Measurements from ENCODE around the gene HS3ST3B1. TPM values are rescaled to one million over a fixed set of nuclear protein-coding genes. Genes with fewer than 3 reads are reported as not detected.

Gene HS3ST3B1
- total RNA-seq, 4 donors from 2014 or later: 0.10 to 4.0 (median 0.82) TPM

DNA sequence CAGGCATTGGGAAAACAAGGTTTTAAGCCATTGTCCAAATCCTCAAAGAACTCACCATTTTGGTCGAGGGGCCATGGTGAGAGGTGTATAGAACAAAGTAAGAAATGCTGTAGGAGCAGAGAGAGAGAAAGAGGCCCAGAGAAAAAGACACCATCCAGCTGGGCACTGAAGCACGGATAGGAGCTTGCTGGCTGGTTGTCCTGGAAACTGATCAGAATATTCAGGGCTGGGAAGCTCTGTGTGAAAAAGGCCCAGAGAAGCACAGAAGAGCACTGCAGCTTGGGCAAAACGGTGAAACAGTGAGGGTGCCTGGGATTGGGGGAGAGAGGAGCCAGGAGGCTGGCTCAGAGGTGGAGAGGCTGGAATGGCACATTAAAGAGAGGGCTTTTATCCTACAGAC, 16.5 kb downstream of the HS3ST3B1 start:
- H3K9me3 ChIP-seq: no peaks in the 10 kb centered on the region
- H3K4me1 ChIP-seq: no peaks in the 10 kb centered on the region
- TF ChIP-seq, protein P1, sequence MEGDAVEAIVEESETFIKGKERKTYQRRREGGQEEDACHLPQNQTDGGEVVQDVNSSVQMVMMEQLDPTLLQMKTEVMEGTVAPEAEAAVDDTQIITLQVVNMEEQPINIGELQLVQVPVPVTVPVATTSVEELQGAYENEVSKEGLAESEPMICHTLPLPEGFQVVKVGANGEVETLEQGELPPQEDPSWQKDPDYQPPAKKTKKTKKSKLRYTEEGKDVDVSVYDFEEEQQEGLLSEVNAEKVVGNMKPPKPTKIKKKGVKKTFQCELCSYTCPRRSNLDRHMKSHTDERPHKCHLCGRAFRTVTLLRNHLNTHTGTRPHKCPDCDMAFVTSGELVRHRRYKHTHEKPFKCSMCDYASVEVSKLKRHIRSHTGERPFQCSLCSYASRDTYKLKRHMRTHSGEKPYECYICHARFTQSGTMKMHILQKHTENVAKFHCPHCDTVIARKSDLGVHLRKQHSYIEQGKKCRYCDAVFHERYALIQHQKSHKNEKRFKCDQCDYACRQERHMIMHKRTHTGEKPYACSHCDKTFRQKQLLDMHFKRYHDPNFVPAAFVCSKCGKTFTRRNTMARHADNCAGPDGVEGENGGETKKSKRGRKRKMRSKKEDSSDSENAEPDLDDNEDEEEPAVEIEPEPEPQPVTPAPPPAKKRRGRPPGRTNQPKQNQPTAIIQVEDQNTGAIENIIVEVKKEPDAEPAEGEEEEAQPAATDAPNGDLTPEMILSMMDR (IDR thresholded peaks at IDR 0.05 in 4 of 5, conservative IDR thresholded peaks at IDR 0.05 in 1 of 5): no peak
- no peak for TF ChIP-seq POLR2A (IDR thresholded peaks at IDR 0.05)
- H3K36me3 ChIP-seq: no peaks in the 10 kb centered on the region
- no peak for DNase-seq
- H3K4me3 ChIP-seq: no peak overlapping the region
- in situ Hi-C loops (cut with MboI; ENCODE audit: low sequenced_read_pairs in 4 of 4): loop anchor here in 2 of 4 donors (10.0 to 25.0 kb wide), 3 partner anchors 723 to 980 kb away; no protein-coding TSS in a partner anchor
- H3K27me3 ChIP-seq: peaks cover 0 to 14% (median 6%) of the 10 kb centered on the region in 3 donors
- H3K27ac ChIP-seq: no peak overlapping the region
- ATAC-seq: no peak
- intact Hi-C loops (cut with DNase I; ENCODE audit: low total_unique reads): no loop called here

DNA sequence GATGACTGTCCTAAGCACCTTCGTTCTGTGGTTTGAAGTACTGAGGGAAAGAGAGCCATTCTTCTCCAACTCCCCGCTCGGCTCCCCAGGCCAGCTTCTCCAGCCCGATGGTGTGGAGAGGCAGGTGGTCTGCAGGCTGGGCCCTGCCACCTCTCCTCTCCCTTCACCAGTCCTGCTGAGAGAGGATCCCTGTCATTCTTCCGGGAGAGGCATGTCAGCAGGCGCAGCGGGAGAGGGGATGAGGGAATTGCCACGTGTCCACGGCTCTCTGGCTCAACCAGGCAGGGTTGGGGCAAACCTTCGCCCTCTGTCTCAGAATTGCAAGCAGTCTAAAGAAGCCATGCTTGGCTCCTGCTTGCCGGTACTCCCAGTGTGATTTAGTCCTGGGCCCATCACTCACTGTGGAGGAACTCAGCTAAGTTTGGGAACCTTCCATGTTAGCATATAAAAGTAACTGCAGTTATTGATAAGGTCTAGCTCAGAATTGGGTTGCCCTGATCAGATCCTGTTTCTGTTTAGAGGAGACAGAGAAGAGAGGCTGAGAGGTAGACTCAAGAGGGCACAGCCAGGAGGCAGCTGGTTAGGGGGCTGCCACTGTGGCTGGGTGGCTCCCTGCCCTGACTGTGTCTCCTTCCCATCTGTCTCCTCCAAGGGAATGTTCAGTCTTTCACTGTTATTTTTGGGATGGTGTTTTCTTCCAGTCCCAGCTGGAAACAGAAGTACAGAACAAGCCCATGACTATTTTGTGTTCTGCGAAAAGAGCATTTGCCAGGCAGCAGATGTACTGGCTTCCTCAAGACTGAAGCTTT, 17.4 kb downstream of the HS3ST3B1 start:
- no peak for DNase-seq
- TF ChIP-seq POLR2A (IDR thresholded peaks at IDR 0.05): no peak
- TF ChIP-seq, protein P1 (IDR thresholded peaks at IDR 0.05 in 4 of 5, conservative IDR thresholded peaks at IDR 0.05 in 1 of 5): no peak
- intact Hi-C loops (cut with DNase I; ENCODE audit: low total_unique reads) (no loop called here), in situ Hi-C loops (cut with MboI; ENCODE audit: low sequenced_read_pairs in 4 of 4) (loop anchor here in 2 of 4 donors (10.0 to 25.0 kb wide), 3 partner anchors 724 to 981 kb away; no protein-coding TSS in a partner anchor)
- no peaks in the 10 kb centered on the region for H3K36me3 ChIP-seq
- H3K9me3 ChIP-seq: no peaks in the 10 kb centered on the region
- H3K4me1 ChIP-seq: no peaks in the 10 kb centered on the region
- peaks cover 0 to 14% (median 5%) of the 10 kb centered on the region in 3 donors for H3K27me3 ChIP-seq
- no peak overlapping the region for H3K27ac ChIP-seq
- no peak for ATAC-seq
- H3K4me3 ChIP-seq: no peak overlapping the region

DNA sequence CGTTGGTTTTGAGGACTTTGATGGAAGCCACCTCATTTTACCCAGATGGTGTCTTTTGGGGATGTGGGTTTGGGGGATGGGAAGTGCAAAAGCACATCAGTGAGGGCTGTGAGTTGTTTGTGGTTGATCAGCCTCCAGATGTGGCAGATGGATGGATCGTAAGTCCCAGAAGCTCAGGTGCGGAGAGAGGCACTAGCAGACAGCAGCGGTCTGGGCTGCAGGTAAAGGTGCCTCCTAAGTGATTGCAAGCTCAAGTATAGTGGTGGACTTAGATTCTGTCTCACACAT, 18.0 kb downstream of the HS3ST3B1 start:
- H3K9me3 ChIP-seq: no peaks in the 10 kb centered on the region
- TF ChIP-seq, protein P1 (IDR thresholded peaks at IDR 0.05 in 4 of 5, conservative IDR thresholded peaks at IDR 0.05 in 1 of 5): no peak
- no peak for TF ChIP-seq POLR2A (IDR thresholded peaks at IDR 0.05)
- no peaks in the 10 kb centered on the region for H3K36me3 ChIP-seq
- no peak for ATAC-seq
- no peaks in the 10 kb centered on the region for H3K4me1 ChIP-seq
- in situ Hi-C loops (cut with MboI; ENCODE audit: low sequenced_read_pairs in 4 of 4): loop anchor here in 2 of 4 donors (10.0 to 25.0 kb wide), 3 partner anchors 724 to 982 kb away; no protein-coding TSS in a partner anchor
- peaks cover 0 to 14% (median 3%) of the 10 kb centered on the region in 3 donors for H3K27me3 ChIP-seq
- intact Hi-C loops (cut with DNase I; ENCODE audit: low total_unique reads): no loop called here
- H3K4me3 ChIP-seq: no peak overlapping the region
- H3K27ac ChIP-seq: no peak overlapping the region
- no peak for DNase-seq

DNA sequence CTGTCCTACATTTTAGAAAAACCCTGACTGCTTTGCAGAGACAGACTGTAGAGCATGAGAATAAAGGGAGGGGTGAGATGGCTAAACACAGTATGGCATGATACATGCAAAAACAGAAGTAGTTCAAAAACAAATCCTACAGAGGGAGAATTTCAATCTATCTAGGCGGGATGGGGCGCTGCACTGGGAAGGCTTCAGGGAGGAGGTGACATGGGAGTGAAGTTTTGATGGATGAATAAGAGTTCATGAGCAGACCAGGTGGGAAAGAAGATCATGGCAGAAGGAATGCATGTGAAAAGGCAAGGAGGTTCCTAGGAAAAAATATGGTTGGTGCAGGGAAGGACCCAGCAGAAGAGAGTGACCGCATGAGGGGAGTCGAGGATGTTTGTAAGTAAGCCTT, 19.2 kb downstream of the HS3ST3B1 start:
- Histone ChIP-seq H3K27me3 (peaks cover 0 to 14% (median 3%) of the 10 kb centered on the region in 3 donors), H3K36me3 (no peaks in the 10 kb centered on the region), H3K27ac (no peak overlapping the region), H3K4me1 (no peaks in the 10 kb centered on the region), H3K4me3 (no peak overlapping the region), H3K9me3 (no peaks in the 10 kb centered on the region)
- no peak for TF ChIP-seq POLR2A (IDR thresholded peaks at IDR 0.05)
- TF ChIP-seq, protein P1 (IDR thresholded peaks at IDR 0.05 in 4 of 5, conservative IDR thresholded peaks at IDR 0.05 in 1 of 5): no peak
- intact Hi-C loops (cut with DNase I; ENCODE audit: low total_unique reads) (no loop called here), in situ Hi-C loops (cut with MboI; ENCODE audit: low sequenced_read_pairs in 4 of 4) (loop anchor here in 1 of 4 donors (25.0 kb wide), 2 partner anchors 733 to 983 kb away; no protein-coding TSS in a partner anchor)
- DNase-seq (no peak), ATAC-seq (no peak)
